NOMO-1 treated with DMSO at 0.1 percent for 48 hours (cell line): ENCODE results near the gene ZNF439.
"Not testable (repeated sequence)": the region's sequence is repeated elsewhere in the genome, so short reads cannot be mapped to it uniquely, and the experiment has no call there.

Source experiments
- DNase-seq: peaks from one replicate; lab custom pipeline; 2025; ENCODE audit not compliant: unreplicated experiment; lab: John Stamatoyannopoulos, UW

The ZNF439 gene

DNA sequence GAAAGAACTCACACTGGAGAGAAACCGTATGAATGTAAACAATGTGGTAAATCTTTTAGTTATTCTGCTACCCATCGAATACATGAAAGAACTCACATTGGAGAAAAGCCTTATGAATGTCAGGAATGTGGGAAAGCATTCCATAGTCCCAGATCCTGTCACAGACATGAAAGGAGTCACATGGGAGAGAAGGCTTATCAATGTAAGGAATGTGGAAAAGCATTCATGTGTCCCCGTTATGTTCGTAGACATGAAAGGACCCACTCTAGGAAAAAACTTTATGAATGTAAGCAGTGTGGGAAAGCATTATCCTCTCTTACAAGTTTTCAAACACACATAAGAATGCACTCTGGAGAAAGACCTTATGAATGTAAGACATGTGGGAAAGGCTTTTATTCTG is 19.2 kb downstream of the ZNF439 start:
- not testable (repeated sequence) for DNase-seq

- DNase-seq: no peak
Observed at GRCh38 chr19:11868188-11868587, 19.7 kb downstream of the ZNF439 start.

GRCh38 chr19:11872624-11873023 is 24.1 kb downstream of the ZNF439 start:
- no peak for DNase-seq

GRCh38 chr19:11873762-11874161 is 25.2 kb downstream of the ZNF439 start:
- no peak for DNase-seq

- DNase-seq: not testable (repeated sequence)
Observed at GRCh38 chr19:11879687-11880266, 31.3 kb downstream of the ZNF439 start.

DNA sequence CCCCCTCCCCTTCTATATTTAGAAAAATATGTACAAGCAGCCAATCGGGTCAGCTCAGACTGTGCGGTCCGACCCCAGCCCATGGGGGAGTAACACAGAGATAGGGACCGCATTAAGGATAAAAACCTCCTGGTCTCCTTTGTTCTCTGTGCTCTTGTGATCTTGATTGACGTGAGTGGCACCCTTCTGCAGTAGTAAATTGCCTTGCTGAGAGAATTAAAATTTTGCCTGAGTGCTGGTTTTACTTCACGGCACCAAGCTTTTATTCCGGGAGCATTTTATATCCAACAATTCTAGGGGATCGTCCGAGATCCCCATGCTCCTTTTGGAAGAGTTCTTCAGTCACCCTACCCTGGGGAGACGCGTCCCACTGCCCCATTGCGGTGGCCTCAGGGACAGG is 32.1 kb downstream of the ZNF439 start:
- DNase-seq: no peak

DNA sequence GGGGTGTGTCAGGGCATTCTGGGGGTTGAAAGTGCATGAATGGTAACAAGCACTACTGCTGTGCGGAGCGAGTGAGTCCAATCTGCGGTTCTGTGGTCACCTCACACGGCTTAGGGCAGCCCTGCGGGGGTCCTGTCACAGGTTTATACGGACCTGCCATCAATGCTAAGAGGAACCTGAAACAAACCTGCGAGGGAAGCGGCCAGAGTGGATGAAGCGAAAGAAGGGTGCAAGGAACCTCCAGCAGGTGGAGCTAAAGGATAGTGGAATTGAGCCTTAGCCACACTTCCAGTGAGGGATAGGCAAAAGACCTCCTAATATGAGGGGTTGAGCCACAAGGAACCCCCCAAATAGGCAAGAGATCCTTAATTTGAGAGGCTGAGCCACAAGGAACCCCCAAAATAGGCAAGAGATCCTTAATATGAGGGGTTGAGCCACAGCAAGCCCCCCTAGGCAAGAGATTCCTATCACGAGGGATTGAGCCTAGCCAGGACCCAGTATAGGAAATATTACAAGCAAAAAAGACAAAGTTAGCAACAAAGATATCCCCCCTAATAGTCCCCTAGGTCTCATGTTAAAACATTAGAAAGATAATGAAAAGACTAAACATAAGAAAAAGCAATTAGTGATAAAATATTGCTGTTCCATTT is 32.8 kb downstream of the ZNF439 start:
- peak; percentile 63 for DNase-seq

GRCh38 chr19:11882606-11883005 is 34.1 kb downstream of the ZNF439 start:
- no peak for DNase-seq

DNA sequence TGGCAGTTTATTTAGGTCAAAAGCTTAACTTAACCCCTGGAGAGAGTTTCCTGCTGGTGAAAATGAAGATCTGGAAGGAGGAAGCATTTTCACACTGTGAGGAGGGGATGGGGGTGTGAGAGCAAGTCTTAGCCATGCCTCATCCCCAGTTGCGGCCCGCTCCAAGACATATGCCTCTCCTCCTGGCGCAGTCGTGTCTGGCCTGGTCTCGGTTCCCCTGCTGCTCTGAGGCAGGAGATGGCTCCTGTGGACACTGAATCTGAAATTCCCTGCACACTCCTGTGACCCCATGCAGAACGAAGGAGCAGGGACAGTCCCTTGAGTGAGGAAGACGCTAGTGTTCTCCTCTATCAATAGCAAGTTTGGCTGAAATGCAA is 38.7 kb downstream of the ZNF439 start:
- DNase-seq: peak; percentile 15

DNA sequence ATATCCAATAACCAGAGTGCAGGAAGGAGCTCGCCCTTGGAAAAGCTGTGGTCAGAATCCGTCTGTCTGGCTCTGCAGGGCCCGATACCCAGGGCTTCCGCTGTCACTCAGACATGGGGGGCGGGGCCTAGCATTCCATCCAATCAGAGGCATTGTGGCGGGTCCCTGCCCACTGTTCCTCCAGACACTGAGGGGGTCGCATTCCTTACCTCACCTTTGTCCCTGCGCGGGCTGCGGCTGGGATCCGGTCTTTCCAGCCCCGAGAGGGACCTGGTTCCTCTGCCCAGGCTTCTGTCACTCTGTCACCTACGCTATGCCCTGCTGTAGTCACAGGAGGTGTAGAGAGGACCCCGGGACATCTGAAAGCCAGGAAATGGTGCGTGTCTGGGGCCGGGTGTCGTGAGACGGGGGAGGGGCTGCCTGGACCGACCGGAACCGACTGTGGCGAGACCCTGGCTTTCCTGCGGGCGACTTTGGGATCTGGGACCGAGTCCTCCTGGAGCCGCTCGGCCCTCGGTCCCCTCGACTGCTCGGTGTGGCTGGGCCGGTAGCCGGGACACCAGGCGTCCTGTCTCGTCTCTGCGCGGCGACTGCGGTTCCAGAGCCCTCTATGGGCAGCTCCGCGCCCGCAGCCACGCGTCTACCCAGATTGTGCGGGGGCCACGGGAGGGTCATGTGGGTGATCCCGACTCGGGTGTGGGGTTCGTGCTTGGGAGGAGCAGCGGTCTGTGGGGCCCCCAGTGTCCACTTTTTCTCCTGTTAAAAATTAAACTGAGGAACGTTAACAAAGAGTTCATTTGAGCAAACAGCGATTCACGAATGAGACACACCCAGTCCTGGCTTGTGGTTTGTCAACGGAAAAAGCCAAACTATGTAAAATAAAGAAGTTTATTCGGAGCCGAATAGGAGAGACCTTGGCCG is 39.3 kb downstream of the ZNF439 start, which contains the start of gene ZNF69:
ZNF69 (plus strand) TSS at position 172 of the 921 bp plus-strand sequence; CDS start at position 314, 142 bp downstream.
- peak; percentile 72 for DNase-seq

- not testable (repeated sequence) for DNase-seq
Observed at GRCh38 chr19:11889901-11890300, 41.4 kb downstream of the ZNF439 start.

GRCh38 chr19:11890634-11891033 is 42.1 kb downstream of the ZNF439 start:
- no peak for DNase-seq

GRCh38 chr19:11894851-11895250 is 46.3 kb downstream of the ZNF439 start:
- no peak for DNase-seq

DNA sequence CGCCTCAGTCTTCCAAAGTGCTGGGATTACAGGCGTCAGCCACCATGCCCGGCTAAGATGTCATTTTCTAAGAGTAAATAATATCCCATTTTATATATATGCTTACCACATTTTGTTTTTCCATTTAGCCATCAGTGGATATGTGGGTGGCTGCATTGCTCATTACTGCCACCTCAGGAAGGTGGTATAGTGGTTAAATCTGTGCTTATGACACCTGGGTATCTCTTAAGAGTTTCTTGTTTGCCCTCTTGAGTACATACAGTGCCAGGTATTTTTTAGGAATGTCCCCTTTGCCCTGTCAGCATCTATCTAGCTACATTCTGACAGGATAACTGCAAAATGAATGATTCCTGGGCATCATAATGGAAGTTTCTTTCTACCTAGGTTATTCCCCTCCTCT is 53.7 kb downstream of the ZNF439 start:
- no peak for DNase-seq

- no peak for DNase-seq
Observed at GRCh38 chr19:11905928-11906327, 57.4 kb downstream of the ZNF439 start.

DNA sequence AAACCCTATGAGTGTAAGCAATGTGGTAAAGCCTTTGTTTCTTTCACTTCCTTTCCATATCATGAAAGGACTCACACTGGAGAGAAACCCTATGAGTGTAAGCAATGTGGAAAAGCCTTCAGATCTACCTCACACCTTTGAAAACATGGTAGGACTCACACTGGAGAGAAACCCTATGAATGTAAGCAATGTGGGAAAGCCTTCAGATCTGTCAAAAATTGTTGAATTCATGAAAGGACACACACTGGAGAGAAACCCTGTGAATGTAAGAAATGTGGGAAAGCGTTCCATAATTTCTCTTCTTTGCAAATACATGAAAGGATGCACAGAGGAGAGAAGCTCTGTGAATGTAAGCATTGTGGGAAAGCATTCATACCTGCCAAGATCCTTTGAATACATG is 63.4 kb downstream of the ZNF439 start:
- DNase-seq: not testable (repeated sequence)

GRCh38 chr19:11914417-11915051 is 66.0 kb downstream of the ZNF439 start:
- not testable (repeated sequence) for DNase-seq
